HepG2 (cell line): ENCODE measurements around the gene PODN. TPM values are rescaled to one million over a fixed set of nuclear protein-coding genes. Genes with fewer than 3 reads are reported as not detected.

Source experiments
- ATAC-seq: fragments of 200-7000 bp; cut with Tn5 transposase; 3 replicates; pipeline ENCODE4 v1.9.1; 2020; ENCODE audit warnings: mild to moderate bottlenecking, moderate library complexity
- BruUV-seq: library from RNA; stranded (reverse); fragments of 400-500 nt; replicated peaks from 2 replicates; lab custom pipeline; 2021; lab: Mats Ljungman, UMichigan
- CTCF ChIA-PET: fragments of 300-600 bp; formaldehyde crosslinking; extraction: SDS; loops from one replicate; lab custom pipeline; 2021; ENCODE audit warnings: low total read pairs, inconsistent platforms, low intra/inter-chr PET ratio; lab: Yijun Ruan, JAX
- POLR2A ChIA-PET: fragments of 350-600 bp; sonication (Branson Sonifier 250); formaldehyde crosslinking; loops from one replicate; lab custom pipeline; 2020; ENCODE audit warnings: antibody characterized with exemption, inconsistent platforms; lab: Yijun Ruan, JAX
- DNase-seq: peaks from one replicate; pipeline ENCODE4 v3.0.0-alpha.2; 2015; ENCODE audit warnings: low spot score
- FAIRE-seq: peaks from 3 replicates; lab custom pipeline; 2011; peaks lifted over from hg19 to GRCh38; lab: Jason Lieb, UNC
- H2AFZ ChIP-seq: one replicate; pipeline ENCODE4 v1.6.1; 2011; ENCODE audit warnings: low read length, inconsistent platforms
- H3K27ac ChIP-seq: fragments of 300-600 bp; 3 replicates; pipeline ENCODE4 v1.8.0; 2011; ENCODE audit warnings: mixed run types, mild to moderate bottlenecking, mixed read lengths, low read length, inconsistent platforms; ENCODE audit not compliant: insufficient read depth; ENCODE audit errors: extremely low read length
- H3K27me3 ChIP-seq, 2 experiments: fragments of 200-600 bp in 1 of 2; 2 replicates in 1 of 2; 3 replicates in 1 of 2; pipeline versions ENCODE4 v1.6.0 to v1.8.0; 2011; ENCODE audit warnings: low read length in 2 of 2, mild to moderate bottlenecking in 2 of 2, moderate library complexity in 2 of 2, inconsistent platforms in 1 of 2; ENCODE audit not compliant: insufficient read depth in 2 of 2, control insufficient read depth in 1 of 2
- H3K36me3 ChIP-seq, 2 experiments: fragments of 200-600 bp in 1 of 2; replicated peaks in 1 of 2; 2 replicates in 1 of 2; 3 replicates in 1 of 2; pipeline versions ENCODE4 v1.5.1 to v1.8.0; 2011; ENCODE audit warnings: low read length in 2 of 2, inconsistent platforms in 1 of 2; ENCODE audit not compliant: insufficient read depth in 2 of 2, control insufficient read depth in 1 of 2
- H3K4me1 ChIP-seq: 2 replicates; pipeline ENCODE4 v1.5.1; 2012; ENCODE audit warnings: low read length, inconsistent platforms; ENCODE audit not compliant: insufficient read depth
- H3K4me2 ChIP-seq: 2 replicates; pipeline ENCODE4 v1.6.0; 2011; ENCODE audit warnings: low read depth, low read length, inconsistent platforms
- H3K4me3 ChIP-seq, 3 experiments: fragments of 200-600 bp in 1 of 3; sonication (generic), shearing (Covaris generic) in 1 of 3; replicated peaks in 1 of 3; 2 replicates each; pipeline ENCODE4 v1.5.1; 2011 to 2016; ENCODE audit warnings: low read length in 3 of 3, inconsistent platforms in 2 of 3, low read depth in 2 of 3, mild to moderate bottlenecking in 2 of 3, control low read depth in 1 of 3, mixed read lengths in 1 of 3; ENCODE audit not compliant: insufficient read depth in 1 of 3
- H3K79me2 ChIP-seq: one replicate; pipeline ENCODE4 v1.6.1; 2011; ENCODE audit warnings: low read length, inconsistent platforms; ENCODE audit not compliant: insufficient read depth
- H3K9ac ChIP-seq: 2 replicates; pipeline ENCODE4 v1.6.0; 2011; ENCODE audit warnings: mild to moderate bottlenecking, low read depth, low read length, inconsistent platforms; ENCODE audit not compliant: insufficient read depth
- H3K9me3 ChIP-seq: 2 replicates; pipeline ENCODE4 v1.5.1; 2012; ENCODE audit warnings: mild to moderate bottlenecking, low read length
- H4K20me1 ChIP-seq: 2 replicates; pipeline ENCODE4 v1.6.0; 2011; ENCODE audit warnings: inconsistent platforms, mild to moderate bottlenecking, low read length, moderate library complexity; ENCODE audit not compliant: insufficient read depth
- CTCF ChIP-seq: sonication (generic); formaldehyde crosslinking; IDR thresholded peaks from 2 replicates; pipeline ENCODE4 v1.5.0; 2020; ENCODE audit warnings: mild to moderate bottlenecking, missing genetic modification reagents, moderate library complexity
- HMG20A ChIP-seq: IDR thresholded peaks from 2 replicates; pipeline ENCODE4 v1.6.1; 2016; ENCODE audit warnings: borderline replicate concordance
- PAX8 ChIP-seq: sonication (generic); formaldehyde crosslinking; IDR thresholded peaks from 2 replicates; pipeline ENCODE4 v1.8.0; 2022; ENCODE audit warnings: mild to moderate bottlenecking, missing genetic modification reagents, borderline replicate concordance
- STAG1 ChIP-seq: sonication (generic); formaldehyde crosslinking; IDR thresholded peaks from 2 replicates; pipeline ENCODE4 v1.4.0; 2020; ENCODE audit warnings: missing genetic modification reagents
- ZNF280B ChIP-seq: sonication (generic); formaldehyde crosslinking; IDR thresholded peaks from 2 replicates; pipeline ENCODE4 v1.5.0; 2020; ENCODE audit warnings: missing genetic modification reagents, mild to moderate bottlenecking, borderline replicate concordance
- ZNF687 ChIP-seq: sonication (generic); formaldehyde crosslinking; IDR thresholded peaks from 2 replicates; pipeline ENCODE4 v1.5.1; 2020; ENCODE audit warnings: mild to moderate bottlenecking, missing genetic modification reagents, moderate library complexity
- ZNF761 ChIP-seq: sonication (generic); formaldehyde crosslinking; conservative IDR thresholded peaks from 2 replicates; pipeline ENCODE4 v1.4.0; 2020; ENCODE audit warnings: mild to moderate bottlenecking, missing genetic modification reagents
- WGBS: methylation state at CpG from one replicate; pipeline ENCODE4 v1.1.6; 2017; ENCODE audit warnings: low lambda C conversion rate; 5-methylcytosine and 5-hydroxymethylcytosine counted together
- in situ Hi-C: cut with HindIII; loops from 2 replicates; pipeline ENCODE4 v1.10.0; 2017; ENCODE audit warnings: low pct_unique_long_range_greater_than_20kb; ENCODE audit not compliant: extremely low pct_ligation_motif_present
- intact Hi-C: fragments of 100-400 bp; cut with micrococcal nuclease; formaldehyde crosslinking; loops from one replicate; pipeline ENCODE4 v1.10.0; 2022; ENCODE audit not compliant: unreplicated experiment
- polyA plus RNA-seq, 8 experiments: library from polyadenylated mRNA; depleted of rRNA in 3 of 8; stranded (reverse) in 7 of 8; unstranded in 1 of 8; fragments of >200 nt; fragmentation: Illumina TruSeq in 4 of 8; extraction: Trizol in 4 of 8; gene quantifications; 2 replicates each; pipeline versions ENCODE4 v1.2.1 to v1.2.3, GENCODE V29; 2011 to 2016; ENCODE audit warnings: low read depth in 4 of 8, missing spikeins in 1 of 8, mixed read lengths in 1 of 8; ENCODE audit not compliant: insufficient read depth in 1 of 8
- total RNA-seq, 5 experiments: library from RNA; depleted of rRNA; stranded (reverse); fragments of >200 nt; fragmentation: Illumina TruSeq; extraction: Trizol; gene quantifications; 2 replicates each; pipeline ENCODE4 v1.2.3, GENCODE V29; 2016; ENCODE audit warnings: low read depth in 1 of 5

Gene PODN
- total and polyA plus RNA-seq, 2 of the 13 experiments (the other 11 are each of a cell fraction or from before 2014, with no cell fraction given) = 0.13 TPM; not detected in 1

GRCh38 chr1:53125623-53126360, 63.8 kb downstream of the PODN start:
- 54% methylated on average over 5 of the region's 10 CpGs for WGBS
- Histone ChIP-seq H3K9me3 (no peaks in the 10 kb centered on the region), H3K27ac (no peak overlapping the region)

More at GRCh38 chr1:53125623-53126360, 63.8 kb downstream of the PODN start:
- TF ChIP-seq CTCF (CRISPR knock-in tag) (peak; percentile 24; the same call in 1 of the 2 replicates), ZNF280B (peak; percentile 43; the same call in 1 of the 2 replicates), ZNF687 (peak; percentile 41), STAG1 (CRISPR knock-in tag) (0 out of 2 replicates have a peak, but pooled peaks have one; percentile 2), PAX8 (CRISPR knock-in tag) (no peak), HMG20A (CRISPR knock-in tag) (no peak), ZNF761 (CRISPR knock-in tag) (no peak)
- Histone ChIP-seq H3K36me3 (no peaks in the 10 kb centered on the region), H3K4me2 (no peak overlapping the region), H3K9ac (no peak overlapping the region), H3K4me3 (no peak overlapping the region), H3K27me3 (peaks cover 3 to 5% of the 10 kb centered on the region in 2 experiments; a peak in 3 of 5 replicates), H4K20me1 (no peaks in the 10 kb centered on the region), H2AFZ (no peak overlapping the region), H3K79me2 (no peaks in the 10 kb centered on the region), H3K4me1 (peaks cover 85% of the 10 kb centered on the region)
- DNase-seq (no peak), ATAC-seq (no peak), FAIRE-seq (no peak)
- POLR2A ChIA-PET = no interaction called here
- BruUV-seq = no TSS peak
- intact Hi-C loops (no loop called here), in situ Hi-C loops (loop anchor here (5.0 kb wide), 1 partner anchor 57 kb away; no protein-coding TSS in a partner anchor)
- CTCF ChIA-PET = no interaction called here
